HG03097 (cell line): ENCODE measurements around the gene RBPMS2.

Source experiments
- ATAC-seq: cut with Tn5 transposase; IDR thresholded peaks from one replicate; pipeline ENCODE4 v1.9.1; 2021; ENCODE audit not compliant: unreplicated experiment, low FRiP score

Gene RBPMS2

DNA sequence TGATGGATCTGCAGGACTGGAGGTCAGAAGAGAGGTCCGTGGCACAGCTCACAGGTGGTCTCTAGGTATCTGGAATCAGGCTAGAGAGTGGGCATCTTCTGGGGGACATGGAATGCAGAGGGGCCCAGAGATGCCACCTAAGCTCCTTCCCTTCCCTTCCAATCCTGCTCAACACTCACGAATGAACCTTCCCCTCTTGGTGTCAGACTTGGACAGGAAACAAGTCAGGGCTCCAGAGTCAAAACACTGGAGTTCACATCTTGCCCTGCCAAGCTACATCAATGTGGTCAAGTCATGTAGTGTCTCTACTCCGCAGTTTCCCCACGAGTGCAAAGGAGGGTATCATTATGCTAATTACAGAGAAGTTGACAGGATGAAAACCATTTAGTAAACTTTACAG lies 16.0 kb upstream of the RBPMS2 start:
- ATAC-seq = no peak

DNA sequence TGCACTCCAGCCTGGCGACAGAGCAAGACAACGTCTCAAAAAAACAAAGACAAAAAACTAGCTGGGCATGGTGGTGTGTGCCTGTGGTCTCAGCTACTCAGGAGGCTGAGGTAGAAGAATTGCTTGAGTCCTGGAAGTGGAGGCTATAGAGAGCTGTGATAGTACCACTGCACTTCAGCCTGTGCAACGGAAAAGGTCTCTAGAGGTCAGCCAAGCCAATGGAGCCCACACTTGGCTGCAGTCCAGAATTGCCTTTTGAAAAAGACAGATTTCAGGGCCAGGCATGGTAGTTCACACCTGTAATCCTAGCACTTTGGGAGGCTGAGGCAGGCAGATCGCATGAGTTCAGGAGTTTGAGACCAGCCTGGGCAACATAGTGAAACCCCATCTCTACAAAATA lies 8.4 kb upstream of the RBPMS2 start:
- no peak for ATAC-seq

DNA sequence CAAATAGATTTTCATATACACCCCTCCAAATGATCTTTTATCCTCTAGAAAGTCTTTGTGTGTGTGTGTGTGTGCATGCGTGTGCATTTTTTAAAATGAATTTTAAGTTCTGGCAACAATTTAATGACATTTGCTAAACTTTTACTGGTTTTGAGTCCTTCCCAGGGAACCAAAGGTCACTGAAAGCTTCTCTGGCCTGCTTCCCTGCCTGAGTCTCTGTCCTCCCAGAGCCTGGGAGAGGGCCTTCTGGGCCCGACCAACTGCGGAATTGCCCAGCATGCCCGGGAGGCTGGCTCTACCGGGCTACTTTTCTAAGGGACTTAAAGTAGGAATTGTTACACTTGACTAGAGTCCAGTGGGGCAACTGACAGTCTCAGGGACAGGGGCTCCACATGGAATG lies 7.4 kb upstream of the RBPMS2 start:
- no peak for ATAC-seq

DNA sequence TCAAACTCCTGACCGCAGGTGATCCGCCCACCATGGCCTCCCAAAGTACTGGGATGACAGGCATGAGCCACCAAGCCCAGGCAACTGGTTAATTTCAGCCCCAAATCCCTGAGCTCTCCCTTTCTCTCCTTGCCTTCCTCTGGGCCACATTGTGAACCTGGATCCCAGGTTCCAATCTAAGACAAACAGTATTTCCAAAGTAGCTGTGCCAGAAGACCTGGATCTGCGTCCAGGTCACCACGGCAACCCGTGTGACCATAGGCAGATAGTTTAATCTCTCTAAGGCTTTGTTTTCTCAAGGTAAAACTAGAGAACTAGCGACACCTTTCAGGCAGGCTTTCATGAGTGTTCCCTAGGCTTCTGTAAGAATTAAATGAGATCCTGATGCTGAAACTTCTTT lies 5.9 kb upstream of the RBPMS2 start:
- no peak for ATAC-seq

DNA sequence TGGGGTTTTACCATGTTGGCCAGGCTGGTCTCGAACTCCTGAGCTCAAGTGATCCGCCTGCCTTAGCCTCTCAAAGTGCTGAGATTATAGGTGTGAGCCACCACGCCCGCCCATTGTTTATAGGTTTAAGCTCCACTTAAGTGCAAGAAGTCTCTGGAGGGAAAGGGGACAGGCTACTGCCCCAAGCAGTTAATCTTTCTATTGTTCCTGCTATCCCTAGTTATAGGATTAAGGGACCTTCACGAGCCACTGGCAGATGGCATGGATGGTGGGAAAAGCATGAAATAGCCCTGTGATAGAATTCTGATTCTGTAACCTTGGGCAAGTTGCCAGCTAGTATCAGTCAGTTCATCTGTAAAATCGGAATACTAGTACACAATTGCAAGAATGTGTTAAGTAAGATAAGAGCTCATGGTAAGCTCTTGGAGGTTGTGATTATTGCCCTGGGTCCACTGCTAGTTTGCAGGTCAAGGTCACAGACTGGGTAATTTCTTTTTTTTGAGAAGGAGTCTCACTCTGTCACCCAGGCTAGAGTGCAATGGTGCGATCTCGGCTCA lies 5.3 kb upstream of the RBPMS2 start:
- no peak for ATAC-seq

DNA sequence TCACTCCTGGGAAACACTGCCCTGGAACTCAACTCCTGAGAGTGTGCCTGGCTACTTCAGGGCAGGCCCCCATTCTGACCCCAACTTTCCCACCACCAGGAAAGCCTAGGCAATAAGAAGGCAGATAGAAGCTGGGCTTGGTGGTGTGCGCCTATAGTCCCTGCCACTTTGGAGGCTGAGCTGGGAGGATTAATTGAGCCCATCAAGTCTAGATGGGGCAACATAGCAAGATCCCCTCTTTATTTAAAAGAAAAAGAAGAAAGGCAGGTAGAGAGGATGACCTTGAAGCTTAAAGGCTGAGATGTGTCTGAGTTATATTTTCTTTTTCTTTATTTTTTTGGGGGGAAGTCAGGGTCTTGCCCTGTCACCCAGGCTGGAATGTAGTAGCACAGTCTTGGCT lies 4.2 kb upstream of the RBPMS2 start:
- no peak for ATAC-seq

DNA sequence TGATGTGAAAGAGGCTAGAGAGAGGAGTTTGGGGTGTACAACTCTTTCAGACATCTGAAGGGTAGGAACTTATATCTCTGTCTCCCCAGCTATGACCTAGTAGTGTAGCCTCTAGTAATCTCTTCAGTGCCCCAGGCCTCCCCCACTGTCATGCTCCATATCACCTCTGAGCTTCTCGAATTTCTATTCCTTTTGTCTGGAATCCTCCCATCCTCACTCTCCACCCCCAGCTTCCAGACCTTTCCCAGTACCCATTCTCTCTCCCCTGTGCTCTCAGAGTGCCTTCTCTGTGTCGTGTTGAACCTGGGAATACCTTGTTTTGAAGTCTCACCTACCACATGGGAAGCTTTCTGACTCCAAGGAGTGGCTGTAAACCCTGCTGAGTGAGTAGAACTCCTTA lies 3.6 kb upstream of the RBPMS2 start:
- no peak for ATAC-seq

DNA sequence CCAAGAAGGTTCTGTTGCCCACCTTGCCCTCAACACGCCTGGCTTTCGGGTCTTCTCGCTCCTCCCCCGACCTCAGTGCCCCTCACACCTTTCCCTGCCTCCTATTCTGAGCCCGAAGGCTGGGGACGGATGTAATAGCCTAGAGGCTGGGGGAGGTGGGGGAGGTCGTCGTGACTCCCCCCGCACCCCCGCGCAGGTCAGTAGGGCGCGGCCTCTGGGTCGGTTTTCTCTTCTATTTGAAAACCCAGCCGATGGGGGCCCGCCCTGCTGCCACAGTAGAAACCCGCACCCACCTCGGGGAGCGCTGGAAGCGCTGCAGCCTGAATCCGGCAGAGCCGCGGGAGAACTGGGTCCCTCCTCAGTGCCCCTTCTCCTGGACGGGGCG lies 1.0 kb upstream of the RBPMS2 start:
- no peak for ATAC-seq

DNA sequence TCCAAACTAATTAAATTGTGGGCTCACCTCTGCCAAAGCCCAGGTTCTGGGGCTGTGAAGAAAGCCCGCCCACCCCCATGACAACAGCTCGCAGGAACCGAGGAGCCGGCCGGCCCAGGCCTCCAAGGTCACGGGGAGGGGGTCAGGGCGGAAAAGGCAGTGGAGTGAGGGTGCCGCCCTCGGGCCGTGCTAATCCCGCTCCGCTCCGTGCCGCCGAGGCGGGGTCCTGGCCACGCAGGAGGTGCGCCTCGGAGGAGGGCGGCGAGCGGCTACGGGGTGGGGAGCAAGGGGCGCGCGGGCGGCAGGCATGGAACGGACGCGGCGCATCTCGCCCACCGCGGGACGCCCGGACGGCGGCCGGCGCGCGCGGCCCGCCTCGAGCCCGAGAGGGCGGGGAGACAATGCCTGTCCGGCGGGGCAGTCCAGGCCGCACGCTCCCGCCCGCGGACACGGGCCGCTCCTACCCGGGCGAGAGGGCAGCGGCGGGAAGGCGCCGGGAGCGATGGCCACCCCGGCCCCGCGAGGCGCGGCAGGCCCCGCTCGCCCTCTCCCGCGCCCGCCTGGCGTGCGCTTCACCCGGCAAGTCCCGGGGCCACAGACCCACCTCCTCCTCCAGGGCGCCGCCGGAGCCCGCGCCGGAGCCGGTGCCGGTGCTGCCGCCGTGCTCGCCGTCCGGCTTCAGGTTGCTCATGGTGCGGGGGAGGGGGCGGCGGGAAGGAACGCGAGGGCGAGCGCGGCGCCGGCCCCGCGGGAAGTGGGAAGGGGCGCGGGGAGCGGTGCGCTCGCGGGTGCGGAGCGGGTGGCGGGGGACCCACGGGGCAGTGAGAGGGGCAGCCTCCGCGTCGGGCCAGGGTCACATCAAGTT lies 528 bp downstream of the RBPMS2 start:
- no peak for ATAC-seq

DNA sequence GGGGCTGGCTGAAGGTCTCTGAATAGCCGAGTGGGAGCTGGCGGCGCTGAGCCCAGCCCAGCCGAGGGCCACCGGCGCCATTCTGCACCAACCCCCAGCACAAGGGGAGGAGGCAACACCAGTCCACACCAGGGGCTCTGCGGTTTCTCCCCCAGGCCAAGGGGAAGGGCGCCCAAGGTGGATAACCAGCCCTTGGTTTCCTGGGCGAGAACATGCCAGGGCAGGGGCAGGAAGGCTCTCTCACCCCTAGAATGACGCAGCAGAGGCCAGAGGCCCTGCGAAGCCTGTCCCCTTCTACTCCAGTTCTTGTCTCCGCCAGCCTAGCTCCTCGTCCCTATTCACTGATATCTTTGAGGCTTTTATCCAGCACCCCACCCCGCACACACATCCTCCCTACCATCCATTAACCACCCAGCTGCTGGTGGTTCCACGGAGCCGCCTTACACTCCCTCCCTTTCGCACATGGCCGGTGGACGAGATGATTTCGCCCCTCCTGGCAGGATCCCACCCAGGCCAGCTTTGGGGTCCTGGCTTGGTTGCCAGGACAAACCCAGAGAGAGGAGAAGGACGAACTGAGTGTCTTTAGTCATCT lies 1.3 kb downstream of the RBPMS2 start:
- no peak for ATAC-seq

DNA sequence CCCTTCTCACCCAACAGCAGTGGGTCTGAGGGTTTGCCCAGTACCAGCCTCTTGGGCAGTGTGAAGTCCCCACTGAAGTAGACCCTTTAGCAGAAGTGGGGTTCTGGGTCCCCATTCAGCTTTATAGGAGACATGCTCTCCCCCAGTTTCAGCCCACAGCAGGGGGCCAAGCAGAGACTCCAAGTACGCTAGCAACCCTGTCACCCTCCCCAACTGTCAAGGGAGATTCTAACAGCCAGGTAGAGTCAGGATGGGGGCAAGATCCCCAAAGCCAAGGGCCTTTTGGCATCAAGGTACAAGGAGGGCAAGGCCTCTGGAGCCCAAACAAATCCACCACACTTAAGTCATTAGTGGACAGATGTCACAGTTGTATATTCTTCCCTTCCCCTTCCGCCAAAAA lies 1.8 kb downstream of the RBPMS2 start:
- ATAC-seq = no peak

DNA sequence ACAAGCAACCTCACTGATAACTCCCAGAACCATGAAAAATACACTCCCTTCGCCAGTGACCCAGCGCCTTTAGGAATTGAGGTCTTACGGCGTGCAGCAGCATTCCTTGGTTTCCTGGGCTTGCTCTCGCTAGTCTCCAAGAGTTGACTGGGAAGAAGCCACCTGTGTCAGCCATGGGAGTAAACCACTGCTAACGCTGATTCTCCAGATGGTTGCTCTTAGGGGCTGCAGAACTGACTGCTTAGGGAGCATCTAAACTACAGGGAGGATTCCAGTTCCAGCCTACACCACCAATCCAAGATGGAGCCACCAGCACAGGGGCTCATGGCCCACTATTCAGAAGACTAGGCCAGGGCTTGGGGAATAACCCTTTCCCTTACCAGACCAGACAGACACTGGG lies 2.4 kb downstream of the RBPMS2 start:
- ATAC-seq = no peak

DNA sequence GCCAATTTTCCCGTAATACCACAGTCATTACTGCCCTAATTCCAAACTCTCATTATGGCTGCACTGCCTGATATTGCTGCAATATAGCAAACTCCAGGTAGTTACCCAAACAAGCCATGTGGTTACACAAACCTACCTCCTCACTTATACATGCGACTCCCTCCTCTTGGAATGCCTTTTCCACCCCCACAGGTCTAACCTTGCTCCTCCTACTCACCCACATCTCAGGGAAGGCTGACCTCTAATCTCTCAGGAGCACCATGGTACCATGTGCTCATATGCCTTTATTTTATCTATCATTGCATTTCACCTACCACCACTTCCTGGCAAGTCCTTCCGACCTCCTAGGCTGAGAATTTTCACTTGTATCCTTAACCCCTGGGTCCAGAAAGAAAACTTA lies 2.9 kb downstream of the RBPMS2 start:
- ATAC-seq = no peak

DNA sequence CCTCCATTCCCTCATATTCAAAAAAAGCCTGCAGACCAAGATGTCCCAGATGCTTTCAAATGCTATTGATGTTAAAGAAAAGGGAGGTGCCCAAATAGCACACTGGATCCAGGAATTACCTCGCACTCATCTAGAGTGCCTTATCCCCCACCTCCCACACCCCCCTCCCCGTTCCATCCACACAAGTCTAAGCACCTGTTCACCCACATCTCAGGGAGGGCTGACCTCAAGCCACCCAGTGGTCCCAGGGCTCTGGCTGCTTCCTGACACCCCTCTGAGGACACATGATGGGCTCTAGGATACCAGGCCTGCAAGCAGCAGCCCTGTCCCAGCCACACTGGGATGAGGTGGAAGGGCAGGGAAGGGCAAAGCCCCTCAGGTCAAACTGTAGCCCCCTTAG lies 4.8 kb downstream of the RBPMS2 start:
- ATAC-seq = no peak

DNA sequence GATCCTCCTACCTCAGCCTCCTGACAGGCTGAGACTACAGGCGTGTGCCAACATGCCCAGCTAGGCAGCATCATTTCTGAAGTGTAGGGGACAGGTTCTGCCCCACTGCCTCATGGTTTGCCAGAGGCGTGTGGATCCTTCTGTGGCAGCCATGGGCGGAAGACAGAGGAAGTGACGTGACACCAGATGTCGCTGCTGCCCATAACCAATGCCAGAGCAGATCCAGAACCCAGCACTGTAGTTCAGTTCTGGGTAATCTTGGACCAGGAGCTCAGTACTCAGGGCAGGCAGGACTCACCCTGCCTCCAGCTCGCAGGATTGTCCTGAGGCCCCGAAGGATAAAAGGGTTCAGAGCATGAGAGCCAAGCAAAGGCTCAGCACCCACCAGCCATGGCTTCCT lies 8.2 kb downstream of the RBPMS2 start:
- no peak for ATAC-seq

DNA sequence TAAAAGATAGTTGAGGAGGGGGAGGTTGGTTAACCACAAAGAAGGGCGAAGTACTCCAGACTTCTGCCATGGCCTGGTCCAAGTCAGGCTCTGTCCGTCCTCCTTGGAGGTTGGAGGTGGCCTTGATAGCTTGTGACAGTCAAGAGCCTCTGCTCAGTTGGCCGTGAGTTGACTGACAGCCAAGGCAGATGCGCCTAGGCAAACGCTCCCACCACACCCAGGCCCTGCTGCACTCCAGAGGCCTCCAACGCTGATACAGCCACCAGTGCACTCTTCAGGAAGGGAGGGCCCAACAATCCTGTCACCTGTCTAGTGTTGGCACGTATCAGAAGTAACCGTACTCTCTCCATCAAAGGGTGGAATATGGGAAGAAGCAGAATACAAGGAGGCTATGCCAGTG lies 9.3 kb downstream of the RBPMS2 start:
- ATAC-seq = no peak

DNA sequence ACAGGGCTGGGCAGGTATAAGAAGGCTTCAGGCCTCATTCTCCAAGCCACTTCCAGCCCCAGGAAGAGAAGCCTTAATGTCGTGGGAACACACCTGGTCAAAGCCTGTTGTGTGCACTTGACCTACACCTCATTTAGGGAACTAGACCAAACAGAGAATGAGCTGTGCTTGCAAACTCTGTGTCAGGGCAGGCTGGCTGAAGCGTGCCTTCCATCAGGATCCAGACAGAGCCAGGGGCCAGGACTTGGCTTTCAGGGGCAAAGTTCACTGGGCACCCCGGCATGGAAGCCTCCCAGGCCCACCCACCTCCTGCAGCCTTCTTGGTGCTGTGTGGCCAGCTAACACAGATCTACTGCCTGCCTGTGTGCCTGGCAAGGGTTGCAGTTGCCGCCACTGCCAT lies 11.5 kb downstream of the RBPMS2 start:
- no peak for ATAC-seq

DNA sequence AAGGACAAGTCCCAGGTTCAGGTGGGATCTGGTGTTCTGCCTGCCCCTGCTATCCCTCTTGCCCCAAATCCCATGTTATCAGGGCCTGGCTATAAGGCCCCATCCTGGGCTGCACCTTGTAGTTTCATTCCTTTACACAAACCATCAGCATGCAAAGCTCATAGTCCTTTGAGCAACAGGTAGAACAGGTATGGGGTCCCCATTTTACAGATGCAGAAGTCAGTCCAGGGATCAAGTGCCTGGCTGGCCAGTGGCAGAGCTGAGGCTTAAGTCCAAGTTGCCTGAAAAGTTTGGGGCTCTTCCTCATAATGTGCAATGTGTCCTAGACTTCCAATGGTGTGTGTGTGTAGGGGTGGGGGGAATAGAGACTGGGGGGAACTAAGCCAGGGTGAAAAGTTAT lies 11.9 kb downstream of the RBPMS2 start:
- no peak for ATAC-seq

DNA sequence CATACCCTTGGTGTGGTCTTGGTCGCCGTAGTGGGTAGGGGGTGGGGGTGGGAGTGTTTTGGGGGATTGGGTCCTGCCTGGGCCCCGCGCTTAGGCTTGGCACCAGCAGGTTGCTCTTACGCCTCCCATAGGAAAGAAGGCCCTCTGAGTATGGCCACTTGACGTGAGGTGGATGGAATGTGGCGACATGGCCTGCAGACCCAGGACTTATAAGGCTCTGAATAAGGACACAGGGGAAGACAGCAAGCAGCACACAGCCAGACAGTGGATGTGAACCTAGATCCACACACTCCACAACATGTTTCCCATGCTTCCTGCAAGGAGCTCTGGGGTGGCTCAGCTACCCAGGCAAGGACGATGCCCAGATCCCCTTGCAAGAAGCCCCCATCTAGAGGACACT lies 12.4 kb downstream of the RBPMS2 start:
- ATAC-seq = no peak

DNA sequence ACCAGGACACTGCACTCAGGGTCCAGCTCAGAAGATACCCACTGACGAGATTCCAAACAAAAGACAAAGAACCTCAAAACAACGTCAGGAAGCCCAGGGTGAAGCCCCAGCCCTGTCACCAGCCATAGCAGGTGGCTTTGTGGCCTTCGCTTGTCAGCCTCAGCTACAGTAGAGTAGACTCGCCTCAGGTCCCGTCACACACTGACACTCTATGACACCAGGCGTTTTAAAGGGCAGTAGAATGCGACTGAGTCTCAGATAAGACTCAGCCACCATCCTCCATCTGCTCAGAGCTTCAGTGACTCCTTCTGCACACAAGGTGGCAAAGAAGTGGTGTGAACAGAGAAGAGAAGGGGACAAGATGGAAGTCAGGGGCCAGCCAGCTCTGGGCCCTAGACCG lies 12.8 kb downstream of the RBPMS2 start:
- ATAC-seq = no peak

DNA sequence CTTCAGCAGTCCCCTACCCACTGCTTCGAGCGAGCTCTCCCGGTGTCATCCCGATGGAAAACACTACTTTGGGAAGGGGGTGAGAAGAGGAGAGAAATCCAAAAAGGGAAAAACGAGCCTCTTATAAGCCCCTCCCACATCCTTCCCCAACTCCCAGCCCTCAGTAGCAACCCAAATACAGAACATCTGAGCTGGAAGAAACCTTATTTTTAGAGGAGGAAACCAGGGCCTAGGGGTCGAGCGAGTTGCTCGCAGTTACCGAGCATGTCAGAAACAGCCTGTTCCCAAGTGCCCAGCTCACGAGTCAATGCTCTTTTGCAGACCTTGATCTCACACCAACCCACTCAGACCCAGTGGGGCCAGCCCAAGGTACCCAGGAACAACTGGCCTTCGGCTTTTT lies 14.2 kb downstream of the RBPMS2 start:
- no peak for ATAC-seq

DNA sequence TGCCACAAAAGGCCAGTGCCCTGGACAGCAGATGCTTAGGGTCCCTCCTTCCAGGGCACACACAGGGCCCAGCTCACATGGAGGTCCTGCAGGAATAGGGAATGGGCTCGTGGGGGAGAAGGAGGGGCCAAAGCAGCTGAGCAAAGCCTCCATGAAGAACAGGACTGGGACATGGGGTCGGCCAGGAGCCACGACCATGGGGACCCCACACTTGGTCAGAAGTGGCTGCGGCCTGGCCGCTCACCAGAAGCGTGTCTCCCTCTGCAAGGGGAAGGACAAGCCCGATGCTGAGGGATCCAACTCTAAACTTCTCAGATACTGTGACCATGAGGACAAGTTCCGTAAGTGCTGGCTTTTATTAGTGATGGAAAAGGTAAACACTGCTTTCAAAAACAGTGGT lies 15.3 kb downstream of the RBPMS2 start:
- ATAC-seq = no peak
